Measurements from ENCODE around the gene CD2AP.
"Not testable (repeated sequence)": the region's sequence is repeated elsewhere in the genome, so short reads cannot be mapped to it uniquely, and the experiment has no call there.

Gene CD2AP

DNA sequence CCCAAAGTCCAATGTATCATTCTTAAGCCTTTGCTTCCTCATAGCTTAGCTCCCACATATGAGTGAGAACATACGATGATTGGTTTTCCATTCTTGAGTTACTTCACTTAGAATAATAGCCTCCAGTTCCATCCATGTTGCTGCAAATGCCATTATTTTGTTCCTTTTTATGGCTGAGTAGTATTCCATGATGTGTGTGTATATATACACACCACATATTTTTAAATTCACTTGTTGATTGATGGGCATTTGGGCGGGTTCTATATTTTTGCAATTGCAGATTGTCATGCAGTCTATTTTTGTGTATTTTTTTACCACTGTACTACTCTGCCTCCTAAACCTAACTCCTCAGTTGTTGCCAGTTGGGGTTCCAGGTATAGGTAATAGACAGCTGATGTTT lies 74.7 kb downstream of the CD2AP start:
- Histone ChIP-seq H3K27ac (ENCODE audit: low read depth in 2 of 2, low read length in 2 of 2) (no peak overlapping the region), H3K4me1 (ENCODE audit: control insufficient read depth in 2 of 2, insufficient read depth in 2 of 2, low read length in 2 of 2) (no peaks in the 10 kb centered on the region), H3K4me3 (ENCODE audit: low read length in 2 of 2) (no peak overlapping the region), H3K36me3 (ENCODE audit: control insufficient read depth in 2 of 2, insufficient read depth in 2 of 2, low read length in 2 of 2) (peaks cover 0 to 10% of the 10 kb centered on the region in 2 donors), H3K27me3 (ENCODE audit: control insufficient read depth in 2 of 2, insufficient read depth in 2 of 2, low read length in 2 of 2) (no peaks in the 10 kb centered on the region), H3K9me3 (ENCODE audit: control insufficient read depth in 2 of 2, low read length in 2 of 2) (no peaks in the 10 kb centered on the region), H3K9ac (ENCODE audit: low read depth in 1 of 2, low read length in 2 of 2) (no peak overlapping the region)

DNA sequence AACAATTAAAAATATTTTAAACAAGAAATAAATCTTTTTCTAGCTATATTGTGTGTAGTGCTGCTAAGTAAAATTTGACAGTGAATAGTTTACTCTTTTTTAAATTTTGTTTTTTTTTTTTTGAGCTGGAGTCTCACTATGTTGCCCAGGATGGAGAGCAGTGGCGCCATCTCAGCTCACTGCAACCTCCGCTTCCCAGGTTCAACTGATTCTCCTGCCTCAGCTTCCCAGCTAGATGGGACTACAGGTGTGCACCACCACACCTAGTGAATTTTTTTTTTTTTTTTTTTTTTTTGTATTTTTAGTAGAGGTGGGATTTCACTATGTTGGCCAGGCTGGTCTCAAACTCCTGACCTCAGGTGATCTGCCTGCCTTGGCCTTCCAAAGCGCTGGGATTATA lies 75.7 kb downstream of the CD2AP start:
- not testable (repeated sequence) for H3K9me3 ChIP-seq (ENCODE audit: control insufficient read depth in 2 of 2, low read length in 2 of 2); H3K36me3 ChIP-seq (ENCODE audit: control insufficient read depth in 2 of 2, insufficient read depth in 2 of 2, low read length in 2 of 2); H3K27ac ChIP-seq (ENCODE audit: low read depth in 2 of 2, low read length in 2 of 2); H3K27me3 ChIP-seq (ENCODE audit: control insufficient read depth in 2 of 2, insufficient read depth in 2 of 2, low read length in 2 of 2); H3K4me1 ChIP-seq (ENCODE audit: control insufficient read depth in 2 of 2, insufficient read depth in 2 of 2, low read length in 2 of 2); H3K9ac ChIP-seq (ENCODE audit: low read depth in 1 of 2, low read length in 2 of 2); H3K4me3 ChIP-seq (ENCODE audit: low read length in 2 of 2)

GRCh38 chr6:47556459-47556858 lies 78.9 kb downstream of the CD2AP start:
- H3K9ac ChIP-seq (ENCODE audit: low read depth in 1 of 2, low read length in 2 of 2); H3K4me3 ChIP-seq (ENCODE audit: low read length in 2 of 2); H3K27me3 ChIP-seq (ENCODE audit: control insufficient read depth in 2 of 2, insufficient read depth in 2 of 2, low read length in 2 of 2); H3K9me3 ChIP-seq (ENCODE audit: control insufficient read depth in 2 of 2, low read length in 2 of 2); H3K27ac ChIP-seq (ENCODE audit: low read depth in 2 of 2, low read length in 2 of 2); H3K4me1 ChIP-seq (ENCODE audit: control insufficient read depth in 2 of 2, insufficient read depth in 2 of 2, low read length in 2 of 2): not testable (repeated sequence)
- H3K36me3 ChIP-seq (ENCODE audit: control insufficient read depth in 2 of 2, insufficient read depth in 2 of 2, low read length in 2 of 2): peaks cover 3 to 11% of the 10 kb centered on the region in 2 donors

DNA sequence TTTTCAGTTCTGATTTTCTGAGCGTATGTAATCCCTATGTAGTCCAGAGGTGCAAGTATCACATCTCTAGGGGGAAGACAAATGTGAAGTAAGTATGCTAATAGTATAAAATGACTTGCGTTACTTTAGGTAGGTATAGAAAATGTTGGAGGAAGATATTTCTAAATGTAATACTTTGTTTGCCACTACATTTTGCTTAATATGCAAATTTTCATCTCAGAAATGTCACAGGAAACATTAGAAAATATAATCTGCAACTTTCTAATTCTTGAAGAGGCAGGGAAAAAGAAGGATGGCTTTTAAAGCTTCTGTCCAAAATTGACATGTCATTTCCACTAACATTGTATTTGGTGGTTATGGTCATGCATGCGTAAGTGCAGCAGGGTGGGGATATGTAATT lies 85.6 kb downstream of the CD2AP start:
- H3K27me3 ChIP-seq (ENCODE audit: control insufficient read depth in 2 of 2, insufficient read depth in 2 of 2, low read length in 2 of 2): no peaks in the 10 kb centered on the region
- H3K36me3 ChIP-seq (ENCODE audit: control insufficient read depth in 2 of 2, insufficient read depth in 2 of 2, low read length in 2 of 2): peaks cover 7 to 9% of the 10 kb centered on the region in 2 donors
- no peak overlapping the region for H3K4me3 ChIP-seq (ENCODE audit: low read length in 2 of 2)
- H3K9me3 ChIP-seq (ENCODE audit: control insufficient read depth in 2 of 2, low read length in 2 of 2): no peaks in the 10 kb centered on the region
- no peak overlapping the region for H3K9ac ChIP-seq (ENCODE audit: low read depth in 1 of 2, low read length in 2 of 2)
- no peaks in the 10 kb centered on the region for H3K4me1 ChIP-seq (ENCODE audit: control insufficient read depth in 2 of 2, insufficient read depth in 2 of 2, low read length in 2 of 2)
- H3K27ac ChIP-seq (ENCODE audit: low read depth in 2 of 2, low read length in 2 of 2): no peak overlapping the region

GRCh38 chr6:47566602-47567001 lies 89.0 kb downstream of the CD2AP start:
- H3K27me3 ChIP-seq (ENCODE audit: control insufficient read depth in 2 of 2, insufficient read depth in 2 of 2, low read length in 2 of 2); H3K4me1 ChIP-seq (ENCODE audit: control insufficient read depth in 2 of 2, insufficient read depth in 2 of 2, low read length in 2 of 2); H3K9ac ChIP-seq (ENCODE audit: low read depth in 1 of 2, low read length in 2 of 2); H3K36me3 ChIP-seq (ENCODE audit: control insufficient read depth in 2 of 2, insufficient read depth in 2 of 2, low read length in 2 of 2); H3K4me3 ChIP-seq (ENCODE audit: low read length in 2 of 2); H3K9me3 ChIP-seq (ENCODE audit: control insufficient read depth in 2 of 2, low read length in 2 of 2); H3K27ac ChIP-seq (ENCODE audit: low read depth in 2 of 2, low read length in 2 of 2): not testable (repeated sequence)

DNA sequence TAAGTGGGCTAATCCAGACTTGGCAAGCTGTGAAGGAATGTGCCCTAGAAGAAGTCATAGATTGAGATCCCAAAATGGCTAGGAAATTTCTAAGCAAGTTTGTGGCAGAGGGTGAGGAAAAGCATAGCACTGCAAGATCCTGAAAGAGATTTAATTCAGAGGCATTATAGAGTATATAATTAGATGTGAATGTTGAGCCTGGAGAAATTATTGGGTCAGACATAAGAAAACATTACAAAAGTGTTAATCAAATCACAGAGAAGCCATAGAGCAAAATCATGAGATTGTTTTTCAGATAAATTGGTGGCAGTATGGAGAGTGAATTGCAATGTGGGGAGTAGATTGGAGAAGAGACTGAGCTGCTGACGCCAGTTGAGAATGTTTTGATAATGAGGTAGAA lies 90.0 kb downstream of the CD2AP start:
- no peaks in the 10 kb centered on the region for H3K27me3 ChIP-seq (ENCODE audit: control insufficient read depth in 2 of 2, insufficient read depth in 2 of 2, low read length in 2 of 2)
- no peak overlapping the region for H3K4me3 ChIP-seq (ENCODE audit: low read length in 2 of 2)
- peaks cover 3 to 4% of the 10 kb centered on the region in 2 donors for H3K36me3 ChIP-seq (ENCODE audit: control insufficient read depth in 2 of 2, insufficient read depth in 2 of 2, low read length in 2 of 2)
- no peak overlapping the region for H3K27ac ChIP-seq (ENCODE audit: low read depth in 2 of 2, low read length in 2 of 2)
- no peaks in the 10 kb centered on the region for H3K4me1 ChIP-seq (ENCODE audit: control insufficient read depth in 2 of 2, insufficient read depth in 2 of 2, low read length in 2 of 2)
- no peaks in the 10 kb centered on the region for H3K9me3 ChIP-seq (ENCODE audit: control insufficient read depth in 2 of 2, low read length in 2 of 2)
- H3K9ac ChIP-seq (ENCODE audit: low read depth in 1 of 2, low read length in 2 of 2): no peak overlapping the region

GRCh38 chr6:47571488-47571887 lies 93.9 kb downstream of the CD2AP start:
- Histone ChIP-seq H3K36me3 (ENCODE audit: control insufficient read depth in 2 of 2, insufficient read depth in 2 of 2, low read length in 2 of 2) (peaks cover 1 to 3% of the 10 kb centered on the region in 2 donors), H3K27ac (ENCODE audit: low read depth in 2 of 2, low read length in 2 of 2) (no peak overlapping the region), H3K4me3 (ENCODE audit: low read length in 2 of 2) (no peak overlapping the region), H3K27me3 (ENCODE audit: control insufficient read depth in 2 of 2, insufficient read depth in 2 of 2, low read length in 2 of 2) (no peaks in the 10 kb centered on the region), H3K4me1 (ENCODE audit: control insufficient read depth in 2 of 2, insufficient read depth in 2 of 2, low read length in 2 of 2) (no peaks in the 10 kb centered on the region), H3K9ac (ENCODE audit: low read depth in 1 of 2, low read length in 2 of 2) (no peak overlapping the region), H3K9me3 (ENCODE audit: control insufficient read depth in 2 of 2, low read length in 2 of 2) (no peaks in the 10 kb centered on the region)

DNA sequence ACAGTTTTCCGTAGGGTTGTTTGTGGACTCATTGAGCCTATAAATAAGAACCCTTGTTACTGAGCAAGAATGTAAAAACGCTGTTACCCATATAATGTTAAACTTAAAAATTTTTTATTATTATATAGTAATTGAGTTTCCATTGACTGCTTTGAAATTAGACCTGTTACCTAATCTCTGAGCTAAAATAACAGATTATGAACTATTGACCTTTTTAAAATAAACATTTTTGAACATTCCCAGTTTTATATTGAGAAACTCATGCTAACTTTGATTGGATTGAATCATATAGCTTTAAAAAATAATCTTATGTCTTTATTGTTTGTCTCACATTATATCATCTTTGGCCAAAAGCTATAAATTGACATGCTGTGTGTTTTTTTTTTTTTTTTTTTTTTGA lies 95.5 kb downstream of the CD2AP start:
- no peaks in the 10 kb centered on the region for H3K4me1 ChIP-seq (ENCODE audit: control insufficient read depth in 2 of 2, insufficient read depth in 2 of 2, low read length in 2 of 2)
- H3K36me3 ChIP-seq (ENCODE audit: control insufficient read depth in 2 of 2, insufficient read depth in 2 of 2, low read length in 2 of 2): peaks cover 1 to 10% of the 10 kb centered on the region in 2 donors
- no peak overlapping the region for H3K9ac ChIP-seq (ENCODE audit: low read depth in 1 of 2, low read length in 2 of 2)
- no peak overlapping the region for H3K4me3 ChIP-seq (ENCODE audit: low read length in 2 of 2)
- no peaks in the 10 kb centered on the region for H3K27me3 ChIP-seq (ENCODE audit: control insufficient read depth in 2 of 2, insufficient read depth in 2 of 2, low read length in 2 of 2)
- no peak overlapping the region for H3K27ac ChIP-seq (ENCODE audit: low read depth in 2 of 2, low read length in 2 of 2)
- no peaks in the 10 kb centered on the region for H3K9me3 ChIP-seq (ENCODE audit: control insufficient read depth in 2 of 2, low read length in 2 of 2)

GRCh38 chr6:47574789-47575188 lies 97.2 kb downstream of the CD2AP start:
- no peaks in the 10 kb centered on the region for H3K4me1 ChIP-seq (ENCODE audit: control insufficient read depth in 2 of 2, insufficient read depth in 2 of 2, low read length in 2 of 2)
- H3K9me3 ChIP-seq (ENCODE audit: control insufficient read depth in 2 of 2, low read length in 2 of 2): no peaks in the 10 kb centered on the region
- H3K27ac ChIP-seq (ENCODE audit: low read depth in 2 of 2, low read length in 2 of 2): no peak overlapping the region
- H3K27me3 ChIP-seq (ENCODE audit: control insufficient read depth in 2 of 2, insufficient read depth in 2 of 2, low read length in 2 of 2): no peaks in the 10 kb centered on the region
- no peak overlapping the region for H3K4me3 ChIP-seq (ENCODE audit: low read length in 2 of 2)
- no peak overlapping the region for H3K9ac ChIP-seq (ENCODE audit: low read depth in 1 of 2, low read length in 2 of 2)
- peaks cover 10 to 18% of the 10 kb centered on the region in 2 donors for H3K36me3 ChIP-seq (ENCODE audit: control insufficient read depth in 2 of 2, insufficient read depth in 2 of 2, low read length in 2 of 2)

DNA sequence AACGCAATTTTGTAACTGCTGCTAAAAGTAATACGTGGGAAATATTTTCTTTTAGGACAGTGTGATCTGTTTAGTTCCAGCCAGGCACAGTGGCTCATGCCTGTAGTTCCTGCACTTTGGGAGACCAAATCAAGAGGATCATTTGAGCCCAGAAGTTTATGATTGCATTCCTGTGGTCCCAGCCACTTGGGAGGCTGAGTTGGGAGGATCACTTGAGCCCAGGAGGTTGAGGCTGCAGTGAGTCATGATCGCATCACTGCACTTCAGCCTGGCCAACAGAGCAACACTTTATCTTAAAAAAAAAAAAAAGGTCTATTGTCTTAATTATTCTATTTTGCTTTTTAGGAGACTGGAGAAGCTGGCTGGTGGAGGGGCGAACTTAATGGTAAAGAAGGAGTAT lies 101.5 kb downstream of the CD2AP start:
- no peaks in the 10 kb centered on the region for H3K27me3 ChIP-seq (ENCODE audit: control insufficient read depth in 2 of 2, insufficient read depth in 2 of 2, low read length in 2 of 2)
- no peaks in the 10 kb centered on the region for H3K4me1 ChIP-seq (ENCODE audit: control insufficient read depth in 2 of 2, insufficient read depth in 2 of 2, low read length in 2 of 2)
- H3K4me3 ChIP-seq (ENCODE audit: low read length in 2 of 2): no peak overlapping the region
- H3K27ac ChIP-seq (ENCODE audit: low read depth in 2 of 2, low read length in 2 of 2): no peak overlapping the region
- H3K9me3 ChIP-seq (ENCODE audit: control insufficient read depth in 2 of 2, low read length in 2 of 2): no peaks in the 10 kb centered on the region
- H3K9ac ChIP-seq (ENCODE audit: low read depth in 1 of 2, low read length in 2 of 2): no peak overlapping the region
- H3K36me3 ChIP-seq (ENCODE audit: control insufficient read depth in 2 of 2, insufficient read depth in 2 of 2, low read length in 2 of 2): peaks cover 32 to 39% of the 10 kb centered on the region in 2 donors

GRCh38 chr6:47581591-47581990 lies 104.0 kb downstream of the CD2AP start:
- peaks cover 42 to 47% of the 10 kb centered on the region in 2 donors for H3K36me3 ChIP-seq (ENCODE audit: control insufficient read depth in 2 of 2, insufficient read depth in 2 of 2, low read length in 2 of 2)
- no peak overlapping the region for H3K9ac ChIP-seq (ENCODE audit: low read depth in 1 of 2, low read length in 2 of 2)
- H3K9me3 ChIP-seq (ENCODE audit: control insufficient read depth in 2 of 2, low read length in 2 of 2): no peaks in the 10 kb centered on the region
- no peak overlapping the region for H3K4me3 ChIP-seq (ENCODE audit: low read length in 2 of 2)
- no peak overlapping the region for H3K27ac ChIP-seq (ENCODE audit: low read depth in 2 of 2, low read length in 2 of 2)
- H3K27me3 ChIP-seq (ENCODE audit: control insufficient read depth in 2 of 2, insufficient read depth in 2 of 2, low read length in 2 of 2): no peaks in the 10 kb centered on the region
- no peaks in the 10 kb centered on the region for H3K4me1 ChIP-seq (ENCODE audit: control insufficient read depth in 2 of 2, insufficient read depth in 2 of 2, low read length in 2 of 2)
